Cardiac fibroblast (primary cell): Measurements from ENCODE around the gene ADD1.
"Not testable (repeated sequence)": the region's sequence is repeated elsewhere in the genome, so short reads cannot be mapped to it uniquely, and the experiment has no call there.

Experiments used
- DNase-seq, 2 donors: peaks; one replicate each; pipeline versions ENCODE4 v3.0.0 to v3.0.0-alpha.2; 2010; ENCODE audit warnings: low read depth in 2 of 2
- H3K4me3 ChIP-seq, 2 donors: replicated peaks in 1 of 2; 1 replicate in 1 of 2; 2 replicates in 1 of 2; pipeline ENCODE4 v1.5.1; 2011; ENCODE audit warnings: low read depth in 2 of 2, low read length in 2 of 2, mild to moderate bottlenecking in 2 of 2, moderate library complexity in 1 of 2
- TF ChIP-seq, protein P1 (sequence below): IDR thresholded peaks from one replicate; pipeline ENCODE4 v1.5.1; 2011; ENCODE audit warnings: low read depth, mild to moderate bottlenecking, low read length, inconsistent platforms

The ADD1 gene

DNA sequence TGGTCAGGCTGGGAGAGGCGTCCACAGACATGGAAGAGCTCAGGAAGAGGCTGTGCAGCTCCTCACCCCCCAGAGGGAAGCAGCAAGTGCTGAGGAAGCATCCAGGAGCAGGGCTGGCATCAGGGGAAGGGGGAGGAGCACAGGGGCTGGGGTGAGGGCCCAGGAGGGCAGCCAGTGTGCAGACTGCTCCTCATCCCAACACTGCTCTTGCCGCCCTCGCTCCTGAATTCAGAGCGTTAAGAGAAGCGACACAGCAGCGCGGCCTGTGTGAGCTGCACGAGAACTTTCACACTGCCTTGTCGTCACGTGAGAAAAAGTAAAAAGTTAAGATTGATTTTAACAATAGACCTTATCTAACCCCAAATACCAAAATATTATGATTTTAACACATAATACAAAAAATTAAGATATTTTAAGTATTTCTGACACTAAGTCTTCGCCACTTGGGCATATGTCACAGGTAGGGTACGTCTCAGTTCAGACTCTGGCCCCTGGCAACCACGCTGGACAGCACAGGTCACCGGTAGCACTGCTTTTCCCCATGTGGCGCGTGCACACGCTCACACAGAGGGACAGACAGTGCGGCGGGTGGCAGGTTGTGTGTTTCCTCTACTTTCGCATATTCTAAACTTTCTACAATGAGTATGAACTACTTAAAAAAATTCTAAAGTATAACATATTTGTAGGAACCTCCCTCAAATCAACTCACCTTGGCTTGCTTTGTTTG is 99.9 kb downstream of the ADD1 start:
- H3K4me3 ChIP-seq, result no peak overlapping the region
- no peak for DNase-seq
- TF ChIP-seq, protein P1, sequence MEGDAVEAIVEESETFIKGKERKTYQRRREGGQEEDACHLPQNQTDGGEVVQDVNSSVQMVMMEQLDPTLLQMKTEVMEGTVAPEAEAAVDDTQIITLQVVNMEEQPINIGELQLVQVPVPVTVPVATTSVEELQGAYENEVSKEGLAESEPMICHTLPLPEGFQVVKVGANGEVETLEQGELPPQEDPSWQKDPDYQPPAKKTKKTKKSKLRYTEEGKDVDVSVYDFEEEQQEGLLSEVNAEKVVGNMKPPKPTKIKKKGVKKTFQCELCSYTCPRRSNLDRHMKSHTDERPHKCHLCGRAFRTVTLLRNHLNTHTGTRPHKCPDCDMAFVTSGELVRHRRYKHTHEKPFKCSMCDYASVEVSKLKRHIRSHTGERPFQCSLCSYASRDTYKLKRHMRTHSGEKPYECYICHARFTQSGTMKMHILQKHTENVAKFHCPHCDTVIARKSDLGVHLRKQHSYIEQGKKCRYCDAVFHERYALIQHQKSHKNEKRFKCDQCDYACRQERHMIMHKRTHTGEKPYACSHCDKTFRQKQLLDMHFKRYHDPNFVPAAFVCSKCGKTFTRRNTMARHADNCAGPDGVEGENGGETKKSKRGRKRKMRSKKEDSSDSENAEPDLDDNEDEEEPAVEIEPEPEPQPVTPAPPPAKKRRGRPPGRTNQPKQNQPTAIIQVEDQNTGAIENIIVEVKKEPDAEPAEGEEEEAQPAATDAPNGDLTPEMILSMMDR, result no peak

DNA sequence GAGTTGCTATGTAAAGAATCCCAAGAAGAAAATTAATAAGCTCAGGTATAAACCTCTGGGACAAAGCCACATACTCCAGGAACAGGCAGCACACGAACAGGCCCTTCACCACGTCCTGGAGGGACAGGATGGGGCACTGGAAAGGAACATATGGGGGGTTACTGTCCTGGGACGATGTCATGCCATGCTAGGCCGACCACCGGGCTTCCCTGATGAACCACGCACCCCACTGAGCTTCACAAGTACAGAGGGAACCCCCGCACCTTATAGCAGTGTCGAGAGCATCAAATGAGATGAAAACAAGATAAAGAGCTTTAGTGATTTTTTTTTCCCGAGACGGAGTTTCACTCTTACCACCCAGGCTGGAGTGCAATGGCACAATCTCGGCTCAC is 100.4 kb downstream of the ADD1 start:
- TF ChIP-seq, protein P1, result no peak
- no peak for DNase-seq
- no peak overlapping the region for H3K4me3 ChIP-seq

DNA sequence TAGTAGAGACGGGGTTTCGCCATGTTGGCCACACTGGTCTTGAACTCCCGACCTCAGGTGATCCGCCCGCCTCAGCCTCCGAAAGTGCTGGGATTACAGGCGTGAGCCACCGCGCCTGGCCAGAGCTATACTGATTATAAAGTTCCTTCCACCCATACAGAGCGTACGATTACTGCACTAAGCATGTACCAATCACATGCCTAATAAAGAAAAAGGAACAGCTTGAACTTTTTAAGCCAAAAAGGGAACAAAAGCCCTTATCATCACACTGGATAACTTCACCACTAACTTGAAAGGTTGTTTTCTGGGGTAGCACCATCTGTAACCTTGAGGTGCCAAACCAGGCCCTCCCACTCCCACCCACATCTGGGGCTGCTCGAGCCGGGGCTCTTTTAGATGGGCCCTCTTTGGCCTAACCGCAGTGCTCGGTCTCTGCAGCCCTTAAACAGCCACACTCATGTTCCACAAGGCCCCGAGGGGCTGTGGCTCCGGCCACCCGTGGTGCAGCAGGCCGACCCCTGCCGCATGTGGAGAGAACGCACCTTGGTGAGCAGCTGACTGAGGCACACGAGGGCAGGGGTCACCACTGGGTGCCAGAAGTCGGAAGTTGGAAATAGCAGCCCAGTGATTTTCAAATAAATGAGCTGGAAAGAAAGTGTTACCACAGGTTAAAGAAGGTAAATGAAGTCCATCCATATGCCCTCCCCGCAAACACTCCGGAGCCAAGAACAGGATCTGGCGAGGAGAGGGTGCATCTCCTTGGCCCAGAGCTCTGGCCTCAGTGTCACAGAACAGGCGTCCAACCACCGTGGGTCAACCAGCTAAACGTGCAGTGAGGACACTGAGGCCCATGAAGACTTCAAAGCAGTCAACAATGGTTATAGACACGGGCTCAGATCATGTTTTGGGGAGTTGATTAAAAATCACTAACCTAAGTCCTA is 101.2 kb downstream of the ADD1 start:
- DNase-seq, result no peak
- no peak overlapping the region for H3K4me3 ChIP-seq
- TF ChIP-seq, protein P1, result no peak

DNA sequence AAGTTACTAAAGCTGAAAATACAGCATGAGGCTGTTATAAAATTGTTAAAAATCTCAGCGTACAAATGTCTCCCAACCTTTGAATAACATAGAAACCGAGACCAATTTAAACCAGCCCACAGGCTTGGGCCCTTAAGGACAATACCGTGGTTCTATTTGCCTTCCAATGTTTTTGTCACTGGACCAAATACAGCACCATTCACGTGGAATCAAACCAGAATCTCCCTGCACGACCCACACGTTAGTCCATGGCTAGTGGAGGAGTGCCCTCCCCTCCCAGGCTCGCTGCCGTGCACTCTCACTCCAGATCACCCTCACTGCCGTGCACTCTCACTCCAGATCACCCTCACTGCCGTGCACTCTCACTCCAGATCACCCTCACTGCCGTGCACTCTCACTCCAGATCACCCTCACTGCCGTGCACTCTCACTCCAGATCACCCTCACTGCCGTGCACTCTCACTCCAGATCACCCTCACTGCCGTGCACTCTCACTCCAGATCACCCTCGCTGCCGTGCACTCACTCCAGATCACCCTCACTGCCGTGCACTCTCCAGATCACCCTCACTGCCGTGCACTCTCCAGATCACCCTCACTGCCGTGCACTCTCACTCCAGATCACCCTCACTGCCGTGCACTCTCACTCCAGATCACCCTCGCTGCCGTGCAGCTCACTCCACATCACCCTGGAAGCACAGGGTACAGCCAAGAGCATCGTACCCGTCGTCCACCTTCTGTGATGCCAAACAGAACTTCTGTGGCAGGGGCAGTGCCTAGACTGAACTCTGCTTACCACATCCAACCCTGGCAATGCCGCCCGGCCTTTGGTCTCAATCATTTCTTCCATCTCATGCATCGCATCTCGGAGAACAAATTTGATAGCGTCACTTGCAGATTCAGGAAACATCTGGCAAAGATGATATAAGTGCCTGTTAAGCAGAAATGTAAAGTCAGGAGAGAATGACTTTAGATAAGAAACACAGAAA is 102.3 kb downstream of the ADD1 start:
- not testable (repeated sequence) for H3K4me3 ChIP-seq, DNase-seq

DNA sequence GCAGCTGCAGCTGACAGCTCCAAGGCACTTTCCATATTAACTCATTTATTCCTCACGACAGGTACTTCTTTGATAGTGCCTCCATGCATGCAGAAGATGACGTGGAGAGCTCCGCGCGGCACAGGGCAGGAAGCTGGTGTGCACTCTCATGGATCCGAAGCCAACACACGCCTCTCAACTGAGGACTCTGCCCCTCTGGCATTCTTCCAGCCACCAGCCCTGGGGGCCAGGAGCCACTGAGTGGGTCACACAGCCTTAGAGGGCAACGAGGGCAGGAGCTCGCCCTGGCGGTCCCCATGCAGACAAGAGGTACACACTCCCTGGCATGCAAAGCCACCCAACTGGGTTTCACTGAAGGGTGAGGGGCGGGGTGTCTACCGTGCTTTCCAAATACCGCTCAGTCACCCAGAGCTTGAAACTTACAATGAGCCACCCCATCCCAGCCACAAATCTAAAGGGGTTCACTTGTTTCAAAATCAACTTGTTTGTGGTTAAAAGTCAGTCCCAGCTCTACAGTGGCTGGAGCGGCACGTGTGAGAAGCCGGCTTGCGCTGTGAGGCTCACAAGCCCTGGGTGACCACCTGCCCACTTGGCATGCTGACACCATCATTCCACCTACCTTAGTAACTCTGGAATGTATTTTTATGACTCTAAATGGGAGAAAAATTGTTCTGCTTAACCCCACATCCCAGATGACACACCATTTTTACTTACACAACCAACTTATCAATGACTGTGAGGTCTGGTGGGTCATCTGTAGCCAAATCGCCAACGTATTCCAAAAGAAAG is 103.4 kb downstream of the ADD1 start:
- DNase-seq, result no peak
- TF ChIP-seq, protein P1, result no peak
- no peak overlapping the region for H3K4me3 ChIP-seq

DNA sequence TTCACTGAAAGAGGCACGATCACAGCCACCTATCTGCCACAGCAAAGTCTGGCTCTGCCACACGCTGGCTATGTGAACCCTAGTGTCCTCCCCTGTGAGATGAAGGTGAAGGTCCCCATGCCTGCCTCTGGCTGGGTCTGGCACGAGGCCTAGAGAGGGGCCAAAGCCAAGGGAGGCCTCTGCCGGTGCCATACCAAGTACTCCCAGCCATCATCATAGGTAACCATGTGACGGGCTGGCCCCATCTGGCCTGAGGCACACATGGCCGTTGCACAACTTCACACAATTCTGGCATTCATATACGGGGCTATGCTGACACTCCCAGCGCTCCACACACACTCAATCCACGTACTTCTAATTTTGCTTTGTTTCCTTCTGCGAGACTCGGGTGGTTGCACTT is 104.3 kb downstream of the ADD1 start:
- TF ChIP-seq, protein P1, result no peak
- H3K4me3 ChIP-seq, result no peak overlapping the region
- DNase-seq, result no peak
